HG02884 (cell line): ENCODE data around the gene SH3RF1.

Experiments
- ATAC-seq: cut with Tn5 transposase; IDR thresholded peaks from one replicate; pipeline ENCODE4 v1.9.1; 2021; ENCODE audit warnings: mild to moderate bottlenecking, moderate library complexity; ENCODE audit not compliant: unreplicated experiment

The SH3RF1 gene

GRCh38 chr4:169050284-169050683, 220.5 kb downstream of the SH3RF1 start:
- no peak for ATAC-seq

- ATAC-seq: no peak
Observed at GRCh38 chr4:169048868-169049414, 221.8 kb downstream of the SH3RF1 start.

GRCh38 chr4:169047956-169048355, 222.8 kb downstream of the SH3RF1 start:
- ATAC-seq: no peak

GRCh38 chr4:169045862-169046584, 224.7 kb downstream of the SH3RF1 start:
- ATAC-seq: no peak

- no peak for ATAC-seq
Observed at GRCh38 chr4:169044714-169045447, 225.9 kb downstream of the SH3RF1 start.
